ENCODE results near the gene ITPR2. TPM values are rescaled to one million over a fixed set of nuclear protein-coding genes. Genes with fewer than 3 reads are reported as not detected.
A peak's percentile ranks its signal among the peaks of the same experiment; 100 is the strongest.

ITPR2 gene
- total and polyA plus RNA-seq, 2 of the 13 experiments (the other 11 are each of a cell fraction or from before 2014, with no cell fraction given) = 31.9 to 81.9 TPM

DNA sequence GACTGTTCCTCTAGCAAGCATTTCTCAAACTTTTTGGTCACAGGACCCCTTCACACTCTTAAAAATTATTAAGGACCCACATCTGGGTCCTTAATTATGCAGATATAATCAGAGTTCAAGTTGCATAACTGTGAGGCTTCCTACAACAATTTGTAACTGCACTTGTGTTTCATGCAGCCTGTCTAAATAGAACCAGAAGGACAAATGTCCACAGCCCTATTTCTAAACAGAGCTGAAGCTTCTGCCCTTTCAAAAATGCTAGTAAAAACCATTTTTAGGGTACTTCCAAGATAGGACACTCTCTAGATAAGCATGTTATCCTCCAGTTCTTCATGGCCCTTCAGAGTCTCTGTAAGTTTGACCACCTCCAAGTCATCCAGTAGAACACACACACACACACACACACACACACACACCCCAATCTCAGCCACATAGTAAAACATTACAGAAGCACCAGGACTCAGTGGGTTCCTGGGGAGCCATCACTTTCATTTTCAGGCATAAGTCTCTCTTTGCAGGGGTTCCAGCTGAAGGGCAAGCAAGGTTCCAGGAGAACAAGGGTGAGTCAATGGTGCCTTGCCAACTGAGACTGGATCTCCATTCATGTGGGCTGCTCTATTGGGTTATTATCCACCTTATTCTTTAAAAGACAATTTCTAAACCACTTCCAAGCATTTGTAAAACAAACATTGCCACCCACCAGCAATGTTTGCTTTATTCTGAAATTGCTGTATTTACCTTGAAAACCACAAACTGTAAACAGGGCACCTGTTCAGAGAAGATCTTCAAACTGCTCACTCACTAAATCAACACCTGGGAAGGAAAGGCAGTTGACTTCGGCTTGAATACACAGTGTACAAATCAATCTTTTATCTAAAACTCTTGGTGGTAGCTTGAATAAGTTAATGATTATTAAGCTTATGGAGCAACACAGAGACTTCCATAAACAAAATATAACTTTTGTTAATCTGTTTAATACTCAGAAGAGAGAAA, 64.1 kb downstream of the ITPR2 start (continued):
- TF ChIP-seq, protein P1, sequence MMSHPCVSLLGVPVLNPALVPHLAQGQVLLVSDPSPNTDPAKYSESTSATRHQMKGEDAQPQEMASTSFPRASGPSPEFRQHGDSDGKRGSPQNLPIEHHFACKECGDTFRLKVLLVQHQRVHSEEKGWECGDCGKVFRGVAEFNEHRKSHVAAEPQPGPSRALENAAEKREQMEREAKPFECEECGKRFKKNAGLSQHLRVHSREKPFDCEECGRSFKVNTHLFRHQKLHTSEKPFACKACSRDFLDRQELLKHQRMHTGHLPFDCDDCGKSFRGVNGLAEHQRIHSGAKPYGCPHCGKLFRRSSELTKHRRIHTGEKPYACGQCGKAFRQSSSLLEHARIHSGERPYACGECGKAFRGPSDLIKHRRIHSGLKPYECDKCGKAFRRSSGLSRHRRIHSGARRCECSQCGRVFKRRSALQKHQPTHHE (CRISPR knock-in tag; IDR thresholded peaks at IDR 0.05; ENCODE audit: borderline replicate concordance) = no peak
- TF ChIP-seq, protein P2, sequence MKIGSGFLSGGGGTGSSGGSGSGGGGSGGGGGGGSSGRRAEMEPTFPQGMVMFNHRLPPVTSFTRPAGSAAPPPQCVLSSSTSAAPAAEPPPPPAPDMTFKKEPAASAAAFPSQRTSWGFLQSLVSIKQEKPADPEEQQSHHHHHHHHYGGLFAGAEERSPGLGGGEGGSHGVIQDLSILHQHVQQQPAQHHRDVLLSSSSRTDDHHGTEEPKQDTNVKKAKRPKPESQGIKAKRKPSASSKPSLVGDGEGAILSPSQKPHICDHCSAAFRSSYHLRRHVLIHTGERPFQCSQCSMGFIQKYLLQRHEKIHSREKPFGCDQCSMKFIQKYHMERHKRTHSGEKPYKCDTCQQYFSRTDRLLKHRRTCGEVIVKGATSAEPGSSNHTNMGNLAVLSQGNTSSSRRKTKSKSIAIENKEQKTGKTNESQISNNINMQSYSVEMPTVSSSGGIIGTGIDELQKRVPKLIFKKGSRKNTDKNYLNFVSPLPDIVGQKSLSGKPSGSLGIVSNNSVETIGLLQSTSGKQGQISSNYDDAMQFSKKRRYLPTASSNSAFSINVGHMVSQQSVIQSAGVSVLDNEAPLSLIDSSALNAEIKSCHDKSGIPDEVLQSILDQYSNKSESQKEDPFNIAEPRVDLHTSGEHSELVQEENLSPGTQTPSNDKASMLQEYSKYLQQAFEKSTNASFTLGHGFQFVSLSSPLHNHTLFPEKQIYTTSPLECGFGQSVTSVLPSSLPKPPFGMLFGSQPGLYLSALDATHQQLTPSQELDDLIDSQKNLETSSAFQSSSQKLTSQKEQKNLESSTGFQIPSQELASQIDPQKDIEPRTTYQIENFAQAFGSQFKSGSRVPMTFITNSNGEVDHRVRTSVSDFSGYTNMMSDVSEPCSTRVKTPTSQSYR (CRISPR knock-in tag; IDR thresholded peaks at IDR 0.05; ENCODE audit: borderline replicate concordance) = peak; percentile 74; the same call in 1 of the 2 replicates
- TF ChIP-seq FLYWCH1 (CRISPR knock-in tag; IDR thresholded peaks at IDR 0.05) (no peak), ZMYM3 (CRISPR knock-in tag; IDR thresholded peaks at IDR 0.05) (peak; percentile 41; the same call in 1 of the 2 replicates), PLRG1 (conservative IDR thresholded peaks at IDR 0.05) (no peak), SYNCRIP (IDR thresholded peaks at IDR 0.05; ENCODE audit: insufficient read depth, low read depth, low read length) (no peak), TOPORS (CRISPR knock-in tag; IDR thresholded peaks at IDR 0.05) (0 out of 2 replicates have a peak, but pooled peaks have one; percentile 41), SRF (IDR thresholded peaks at IDR 0.05; ENCODE audit: low read depth, low read length) (peak; percentile 29), TBX2 (CRISPR knock-in tag; IDR thresholded peaks at IDR 0.05; ENCODE audit: borderline replicate concordance) (peak; percentile 99)
- TF ChIP-seq, protein P3, sequence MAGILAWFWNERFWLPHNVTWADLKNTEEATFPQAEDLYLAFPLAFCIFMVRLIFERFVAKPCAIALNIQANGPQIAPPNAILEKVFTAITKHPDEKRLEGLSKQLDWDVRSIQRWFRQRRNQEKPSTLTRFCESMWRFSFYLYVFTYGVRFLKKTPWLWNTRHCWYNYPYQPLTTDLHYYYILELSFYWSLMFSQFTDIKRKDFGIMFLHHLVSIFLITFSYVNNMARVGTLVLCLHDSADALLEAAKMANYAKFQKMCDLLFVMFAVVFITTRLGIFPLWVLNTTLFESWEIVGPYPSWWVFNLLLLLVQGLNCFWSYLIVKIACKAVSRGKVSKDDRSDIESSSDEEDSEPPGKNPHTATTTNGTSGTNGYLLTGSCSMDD (CRISPR knock-in tag; IDR thresholded peaks at IDR 0.05) = no peak
- TF ChIP-seq, protein P4, sequence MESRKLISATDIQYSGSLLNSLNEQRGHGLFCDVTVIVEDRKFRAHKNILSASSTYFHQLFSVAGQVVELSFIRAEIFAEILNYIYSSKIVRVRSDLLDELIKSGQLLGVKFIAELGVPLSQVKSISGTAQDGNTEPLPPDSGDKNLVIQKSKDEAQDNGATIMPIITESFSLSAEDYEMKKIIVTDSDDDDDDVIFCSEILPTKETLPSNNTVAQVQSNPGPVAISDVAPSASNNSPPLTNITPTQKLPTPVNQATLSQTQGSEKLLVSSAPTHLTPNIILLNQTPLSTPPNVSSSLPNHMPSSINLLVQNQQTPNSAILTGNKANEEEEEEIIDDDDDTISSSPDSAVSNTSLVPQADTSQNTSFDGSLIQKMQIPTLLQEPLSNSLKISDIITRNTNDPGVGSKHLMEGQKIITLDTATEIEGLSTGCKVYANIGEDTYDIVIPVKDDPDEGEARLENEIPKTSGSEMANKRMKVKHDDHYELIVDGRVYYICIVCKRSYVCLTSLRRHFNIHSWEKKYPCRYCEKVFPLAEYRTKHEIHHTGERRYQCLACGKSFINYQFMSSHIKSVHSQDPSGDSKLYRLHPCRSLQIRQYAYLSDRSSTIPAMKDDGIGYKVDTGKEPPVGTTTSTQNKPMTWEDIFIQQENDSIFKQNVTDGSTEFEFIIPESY (CRISPR knock-in tag; IDR thresholded peaks at IDR 0.05) = no peak
- TF ChIP-seq, protein P5, sequence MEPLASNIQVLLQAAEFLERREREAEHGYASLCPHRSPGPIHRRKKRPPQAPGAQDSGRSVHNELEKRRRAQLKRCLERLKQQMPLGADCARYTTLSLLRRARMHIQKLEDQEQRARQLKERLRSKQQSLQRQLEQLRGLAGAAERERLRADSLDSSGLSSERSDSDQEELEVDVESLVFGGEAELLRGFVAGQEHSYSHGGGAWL (CRISPR knock-in tag; IDR thresholded peaks at IDR 0.05) = no peak
- TF ChIP-seq, protein P6, sequence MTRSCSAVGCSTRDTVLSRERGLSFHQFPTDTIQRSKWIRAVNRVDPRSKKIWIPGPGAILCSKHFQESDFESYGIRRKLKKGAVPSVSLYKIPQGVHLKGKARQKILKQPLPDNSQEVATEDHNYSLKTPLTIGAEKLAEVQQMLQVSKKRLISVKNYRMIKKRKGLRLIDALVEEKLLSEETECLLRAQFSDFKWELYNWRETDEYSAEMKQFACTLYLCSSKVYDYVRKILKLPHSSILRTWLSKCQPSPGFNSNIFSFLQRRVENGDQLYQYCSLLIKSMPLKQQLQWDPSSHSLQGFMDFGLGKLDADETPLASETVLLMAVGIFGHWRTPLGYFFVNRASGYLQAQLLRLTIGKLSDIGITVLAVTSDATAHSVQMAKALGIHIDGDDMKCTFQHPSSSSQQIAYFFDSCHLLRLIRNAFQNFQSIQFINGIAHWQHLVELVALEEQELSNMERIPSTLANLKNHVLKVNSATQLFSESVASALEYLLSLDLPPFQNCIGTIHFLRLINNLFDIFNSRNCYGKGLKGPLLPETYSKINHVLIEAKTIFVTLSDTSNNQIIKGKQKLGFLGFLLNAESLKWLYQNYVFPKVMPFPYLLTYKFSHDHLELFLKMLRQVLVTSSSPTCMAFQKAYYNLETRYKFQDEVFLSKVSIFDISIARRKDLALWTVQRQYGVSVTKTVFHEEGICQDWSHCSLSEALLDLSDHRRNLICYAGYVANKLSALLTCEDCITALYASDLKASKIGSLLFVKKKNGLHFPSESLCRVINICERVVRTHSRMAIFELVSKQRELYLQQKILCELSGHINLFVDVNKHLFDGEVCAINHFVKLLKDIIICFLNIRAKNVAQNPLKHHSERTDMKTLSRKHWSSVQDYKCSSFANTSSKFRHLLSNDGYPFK (CRISPR knock-in tag; IDR thresholded peaks at IDR 0.05; ENCODE audit: borderline replicate concordance) = no peak
